ENCODE measurements around the gene FAM131C.
"Not testable (repeated sequence)": the region's sequence is repeated elsewhere in the genome, so short reads cannot be mapped to it uniquely, and the experiment has no call there.

The FAM131C gene

DNA sequence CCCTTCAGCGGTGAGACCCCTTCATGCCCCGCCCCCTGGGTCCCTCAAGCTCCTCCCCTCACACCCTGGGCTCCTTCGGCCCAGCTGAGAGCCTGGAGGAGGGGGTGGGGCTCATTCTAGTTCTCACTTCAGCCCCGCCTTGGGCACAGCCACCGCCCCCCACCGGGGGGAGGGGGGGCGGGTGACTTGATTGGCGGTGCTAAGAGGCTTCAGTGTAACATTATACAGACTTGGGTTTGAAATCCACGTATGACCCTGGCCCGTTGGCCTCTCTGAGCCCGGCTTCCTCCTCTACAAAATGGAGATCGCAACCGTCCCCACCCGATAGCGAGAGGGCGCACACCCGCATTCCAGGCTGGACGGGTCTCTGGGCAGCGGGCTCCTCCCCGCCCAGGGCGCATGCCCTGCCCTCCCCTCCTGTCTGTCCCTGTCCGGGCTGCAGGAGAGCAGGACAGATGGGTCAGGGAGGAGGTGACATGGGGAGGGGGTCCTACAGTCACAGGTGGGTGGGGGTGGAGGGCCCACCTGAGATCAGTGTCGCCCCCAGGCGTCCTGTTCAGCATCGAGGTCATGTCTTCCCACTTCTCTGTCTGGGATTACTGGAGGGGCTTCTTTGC lies 24.8 kb downstream of the FAM131C start:
- DNase-seq (ENCODE audit: low spot score), result no peak
- H3K27ac ChIP-seq, result no peak overlapping the region
- TF ChIP-seq, protein P1, sequence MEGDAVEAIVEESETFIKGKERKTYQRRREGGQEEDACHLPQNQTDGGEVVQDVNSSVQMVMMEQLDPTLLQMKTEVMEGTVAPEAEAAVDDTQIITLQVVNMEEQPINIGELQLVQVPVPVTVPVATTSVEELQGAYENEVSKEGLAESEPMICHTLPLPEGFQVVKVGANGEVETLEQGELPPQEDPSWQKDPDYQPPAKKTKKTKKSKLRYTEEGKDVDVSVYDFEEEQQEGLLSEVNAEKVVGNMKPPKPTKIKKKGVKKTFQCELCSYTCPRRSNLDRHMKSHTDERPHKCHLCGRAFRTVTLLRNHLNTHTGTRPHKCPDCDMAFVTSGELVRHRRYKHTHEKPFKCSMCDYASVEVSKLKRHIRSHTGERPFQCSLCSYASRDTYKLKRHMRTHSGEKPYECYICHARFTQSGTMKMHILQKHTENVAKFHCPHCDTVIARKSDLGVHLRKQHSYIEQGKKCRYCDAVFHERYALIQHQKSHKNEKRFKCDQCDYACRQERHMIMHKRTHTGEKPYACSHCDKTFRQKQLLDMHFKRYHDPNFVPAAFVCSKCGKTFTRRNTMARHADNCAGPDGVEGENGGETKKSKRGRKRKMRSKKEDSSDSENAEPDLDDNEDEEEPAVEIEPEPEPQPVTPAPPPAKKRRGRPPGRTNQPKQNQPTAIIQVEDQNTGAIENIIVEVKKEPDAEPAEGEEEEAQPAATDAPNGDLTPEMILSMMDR (IDR thresholded peaks at IDR 0.05), result no peak
- peak overlapping the region; percentile 74 for H3K4me3 ChIP-seq

GRCh38 chr1:16047791-16048475 lies 25.5 kb downstream of the FAM131C start:
- DNase-seq (ENCODE audit: low spot score), result no peak
- Histone ChIP-seq H3K27ac (no peak overlapping the region), H3K4me3 (peak overlapping the region; percentile 74)
- TF ChIP-seq, protein P1 (IDR thresholded peaks at IDR 0.05), result no peak

DNA sequence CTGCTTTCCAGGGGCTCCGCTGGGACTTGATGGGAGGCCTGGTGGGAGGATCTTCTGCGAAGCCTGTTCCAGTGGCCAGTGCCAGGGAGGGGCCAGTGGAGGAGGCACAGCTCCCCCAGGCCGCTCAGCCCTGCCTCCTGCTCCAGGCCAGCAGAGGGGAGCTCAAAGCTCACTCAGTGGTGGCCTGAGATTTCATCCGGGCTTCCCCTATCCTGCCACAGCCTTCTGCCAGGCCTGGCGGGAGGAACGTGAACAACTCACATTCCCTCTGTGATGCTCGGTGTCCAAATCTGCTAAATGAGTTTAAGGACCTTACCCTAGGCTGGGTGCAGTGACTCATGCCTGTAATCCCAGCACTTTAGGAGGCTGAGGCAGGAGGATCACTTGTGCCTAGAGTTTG lies 26.6 kb downstream of the FAM131C start:
- TF ChIP-seq, protein P1 (IDR thresholded peaks at IDR 0.05), result no peak
- Histone ChIP-seq H3K4me3 (no peak overlapping the region), H3K27ac (no peak overlapping the region)
- DNase-seq (ENCODE audit: low spot score), result no peak

- TF ChIP-seq, protein P1 (IDR thresholded peaks at IDR 0.05), result no peak
- DNase-seq (ENCODE audit: low spot score), result no peak
- Histone ChIP-seq H3K4me3 (no peak overlapping the region), H3K27ac (no peak overlapping the region)
These were observed 29.5 kb downstream of the FAM131C start for GRCh38 chr1:16043950-16044349.

DNA sequence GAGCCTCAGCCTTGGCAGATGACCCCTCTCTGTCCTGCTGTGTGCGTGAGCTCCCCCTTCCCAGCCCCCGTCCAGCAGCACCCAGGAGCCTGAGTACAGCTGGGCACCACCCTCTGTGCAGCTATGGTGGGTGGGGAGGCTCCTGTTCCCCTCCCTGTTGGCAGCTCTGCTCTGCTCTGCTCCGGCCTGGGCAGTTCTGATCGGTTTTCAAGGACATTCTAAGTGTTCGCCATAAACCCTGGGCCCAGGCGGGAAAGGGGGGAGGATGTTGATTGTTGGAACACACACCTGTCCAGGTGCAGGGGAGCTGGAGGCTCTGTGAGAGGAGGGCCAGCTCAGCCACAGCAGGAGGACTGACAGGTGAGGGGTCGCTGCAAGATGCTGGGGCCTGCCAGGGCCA lies 29.9 kb downstream of the FAM131C start, which contains the start of gene CLCNKB:
CLCNKB (plus strand) TSS at position 262 of the 400 bp plus-strand sequence. CDS start 711 bp downstream, outside the sequence.
- TF ChIP-seq, protein P1 (IDR thresholded peaks at IDR 0.05), result no peak
- no peak for DNase-seq (ENCODE audit: low spot score)
- H3K4me3 ChIP-seq, result no peak within 1 kb of the TSS
- no peak within 1 kb of the TSS for H3K27ac ChIP-seq

DNA sequence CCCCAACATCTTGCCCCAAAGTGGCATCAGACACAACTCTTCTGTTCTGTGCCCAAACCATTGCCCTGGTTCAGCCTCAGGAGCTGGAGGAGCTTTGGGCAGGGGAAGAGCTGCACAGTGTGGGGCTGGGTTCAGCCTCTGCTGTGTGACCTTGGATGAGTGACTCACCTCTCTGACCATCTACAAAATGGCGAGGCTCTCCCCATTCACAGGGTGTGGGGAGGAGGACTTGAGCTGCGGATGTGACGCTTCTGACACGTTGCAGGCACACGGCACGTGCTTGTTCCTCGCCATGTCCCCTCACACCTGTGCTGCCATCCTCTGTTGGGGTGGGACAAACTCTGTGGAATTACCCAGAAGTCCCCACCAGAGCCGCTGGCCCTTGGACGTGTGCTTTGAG lies 30.8 kb downstream of the FAM131C start:
- not testable (repeated sequence) for DNase-seq (ENCODE audit: low spot score); H3K4me3 ChIP-seq; H3K27ac ChIP-seq

GRCh38 chr1:16042096-16042495 lies 31.4 kb downstream of the FAM131C start:
- TF ChIP-seq, protein P1 (IDR thresholded peaks at IDR 0.05), result no peak
- Histone ChIP-seq H3K4me3 (no peak overlapping the region), H3K27ac (no peak overlapping the region)
- DNase-seq (ENCODE audit: low spot score), result no peak
